Hepatocyte (in vitro differentiated cells): ENCODE measurements around the gene DGCR6L.

Experiments used
- CTCF ChIP-seq: fragments of 200-600 bp; sonication (generic); IDR thresholded peaks from 2 replicates; pipeline ENCODE4 v1.5.1; 2016; ENCODE audit warnings: antibody characterized with exemption, mild to moderate bottlenecking; ENCODE audit not compliant: poor library complexity
- EZH2 ChIP-seq: fragments of 200-600 bp; sonication (generic); IDR thresholded peaks from 2 replicates; pipeline ENCODE4 v1.6.1; 2016; ENCODE audit warnings: antibody characterized with exemption, mild to moderate bottlenecking, borderline replicate concordance
- EZH2phosphoT487 ChIP-seq: fragments of 200-600 bp; sonication (generic); IDR thresholded peaks from one replicate; pipeline ENCODE4 v1.6.1; 2018; ENCODE audit warnings: antibody characterized with exemption, mild to moderate bottlenecking, low read depth, moderate library complexity; ENCODE audit not compliant: unreplicated experiment, severe bottlenecking

- TF ChIP-seq CTCF, result no peak
- TF ChIP-seq EZH2phosphoT487, result no peak
- TF ChIP-seq EZH2, result no peak
Observed at GRCh38 chr22:20319745-20320658, at the start of gene DGCR6L.
